ENCODE results near the gene COQ5.
"Not testable (repeated sequence)": the region's sequence is repeated elsewhere in the genome, so short reads cannot be mapped to it uniquely, and the experiment has no call there.

The COQ5 gene

GRCh38 chr12:120500581-120500980 is 28.4 kb downstream of the COQ5 start:
- in situ Hi-C loops (cut with MboI; ENCODE audit: low sequenced_read_pairs) = no loop called here
- Histone ChIP-seq H3K4me3 (no peak overlapping the region), H3K36me3 (replicated peaks) (peaks cover 28% of the 10 kb centered on the region)

GRCh38 chr12:120498870-120499515 is 30.0 kb downstream of the COQ5 start:
- Histone ChIP-seq H3K4me1 (peaks cover 8% of the 10 kb centered on the region), H3K4me3 (no peak overlapping the region), H3K36me3 (replicated peaks) (peaks cover 24% of the 10 kb centered on the region), H3K27me3 (ENCODE audit: low read depth) (no peaks in the 10 kb centered on the region), H3K9me3 (no peaks in the 10 kb centered on the region)
- no peak for DNase-seq (ENCODE audit: low spot score in 2 of 2)
- in situ Hi-C loops (cut with MboI; ENCODE audit: low sequenced_read_pairs) = no loop called here

More at GRCh38 chr12:120500581-120500980, 28.4 kb downstream of the COQ5 start:
- H3K4me1 ChIP-seq = peaks cover 9% of the 10 kb centered on the region
- H3K9me3 ChIP-seq = no peaks in the 10 kb centered on the region
- H3K27me3 ChIP-seq (ENCODE audit: low read depth) = no peaks in the 10 kb centered on the region
- DNase-seq (ENCODE audit: low spot score in 2 of 2) = no peak

DNA sequence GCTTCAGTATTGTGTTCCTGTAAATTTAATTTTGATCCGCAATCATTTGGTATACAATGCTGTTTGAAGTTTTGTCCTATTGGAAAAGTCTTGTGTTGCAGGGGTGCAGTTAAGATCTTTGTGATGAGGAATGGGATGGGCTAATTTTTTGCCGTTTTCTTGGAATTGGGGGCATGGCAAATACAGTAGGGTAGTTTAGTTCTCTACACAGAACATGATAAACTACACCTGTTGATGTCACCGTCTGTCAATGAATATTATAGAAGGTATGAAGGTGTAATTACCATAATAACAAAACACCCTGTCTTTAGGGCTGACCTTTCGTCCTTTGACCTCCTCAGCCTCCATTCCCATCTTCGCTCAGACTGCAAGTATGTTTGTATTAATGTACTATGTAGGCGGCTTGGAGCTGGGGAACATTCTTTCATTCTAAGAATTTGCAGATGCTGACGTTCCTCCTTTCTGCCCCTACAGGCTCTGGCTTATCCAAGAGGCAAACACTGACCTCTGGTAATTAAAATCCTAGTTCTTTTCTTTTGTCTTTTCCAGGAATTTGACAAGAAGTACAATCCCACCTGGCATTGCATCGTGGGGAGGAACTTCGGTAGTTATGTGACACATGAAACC is 31.3 kb downstream of the COQ5 start:
- DNase-seq (ENCODE audit: low spot score in 2 of 2) = no peak
- peak overlapping the region; percentile 88 for H3K4me3 ChIP-seq
- H3K36me3 ChIP-seq (replicated peaks) = peaks cover 16% of the 10 kb centered on the region
- H3K27me3 ChIP-seq (ENCODE audit: low read depth) = no peaks in the 10 kb centered on the region
- peaks cover 8% of the 10 kb centered on the region for H3K4me1 ChIP-seq
- no peaks in the 10 kb centered on the region for H3K9me3 ChIP-seq
- in situ Hi-C loops (cut with MboI; ENCODE audit: low sequenced_read_pairs) = no loop called here

- peak overlapping the region; percentile 88 for H3K4me3 ChIP-seq
- DNase-seq (ENCODE audit: low spot score in 2 of 2) = peak; percentile 28 to 65
- H3K27me3 ChIP-seq (ENCODE audit: low read depth) = no peaks in the 10 kb centered on the region
- no peaks in the 10 kb centered on the region for H3K9me3 ChIP-seq
- peaks cover 16% of the 10 kb centered on the region for H3K36me3 ChIP-seq (replicated peaks)
- H3K4me1 ChIP-seq = peaks cover 8% of the 10 kb centered on the region
- in situ Hi-C loops (cut with MboI; ENCODE audit: low sequenced_read_pairs) = no loop called here
Measured at GRCh38 chr12:120496413-120497340, 32.3 kb downstream of the COQ5 start.

GRCh38 chr12:120495731-120496412 is 33.1 kb downstream of the COQ5 start, which contains the start of gene DYNLL1:
Gene DYNLL1, plus strand, starts transcription at chr12:120496113. Its CDS starts 309 bp downstream, at chr12:120496422.
- DNase-seq (ENCODE audit: low spot score in 2 of 2) = peak; percentile 91 to 98
- Histone ChIP-seq H3K9me3 (no peaks in the 10 kb centered on the region), H3K27me3 (ENCODE audit: low read depth) (no peaks in the 10 kb centered on the region), H3K4me1 (peaks cover 8% of the 10 kb centered on the region), H3K36me3 (replicated peaks) (peaks cover 16% of the 10 kb centered on the region), H3K4me3 (peak within 1 kb of the TSS; percentile 88)
- in situ Hi-C loops (cut with MboI; ENCODE audit: low sequenced_read_pairs) = no loop called here

GRCh38 chr12:120495186-120495730 is 33.7 kb downstream of the COQ5 start:
- no peak for DNase-seq (ENCODE audit: low spot score in 2 of 2)
- in situ Hi-C loops (cut with MboI; ENCODE audit: low sequenced_read_pairs) = no loop called here
- Histone ChIP-seq H3K27me3 (ENCODE audit: low read depth) (no peaks in the 10 kb centered on the region), H3K4me1 (peaks cover 8% of the 10 kb centered on the region), H3K36me3 (replicated peaks) (peaks cover 16% of the 10 kb centered on the region), H3K4me3 (peak overlapping the region; percentile 88), H3K9me3 (no peaks in the 10 kb centered on the region)

- Histone ChIP-seq H3K36me3 (replicated peaks) (no peaks in the 10 kb centered on the region), H3K27me3 (ENCODE audit: low read depth) (no peaks in the 10 kb centered on the region), H3K9me3 (no peaks in the 10 kb centered on the region), H3K4me1 (peaks cover 8% of the 10 kb centered on the region), H3K4me3 (no peak overlapping the region)
- in situ Hi-C loops (cut with MboI; ENCODE audit: low sequenced_read_pairs) = no loop called here
- DNase-seq (ENCODE audit: low spot score in 2 of 2) = no peak
Measured at GRCh38 chr12:120490833-120491512, 38.0 kb downstream of the COQ5 start.

- in situ Hi-C loops (cut with MboI; ENCODE audit: low sequenced_read_pairs) = no loop called here
- H3K4me3 ChIP-seq = no peak overlapping the region
Measured at GRCh38 chr12:120490325-120490724, 38.6 kb downstream of the COQ5 start.

DNA sequence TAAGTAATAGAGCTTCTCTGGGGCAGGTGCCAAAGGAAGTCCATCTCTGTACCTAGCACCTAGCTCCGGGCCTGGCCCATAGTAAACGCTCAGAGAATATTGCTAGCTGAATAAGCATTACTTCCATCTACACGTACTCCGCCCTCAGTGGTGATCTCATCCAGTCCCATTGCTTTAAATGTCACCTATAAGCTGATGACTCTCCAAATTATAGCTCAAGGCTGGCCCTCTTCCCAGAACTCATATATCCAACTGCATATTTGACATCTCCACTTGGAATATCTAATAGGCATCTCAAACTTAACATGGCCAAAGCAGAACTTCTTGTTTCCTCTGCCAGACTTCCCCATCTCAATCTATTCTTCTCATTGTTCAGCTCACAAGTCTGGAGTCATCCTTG is 39.9 kb downstream of the COQ5 start:
- Histone ChIP-seq H3K27me3 (ENCODE audit: low read depth) (no peaks in the 10 kb centered on the region), H3K36me3 (replicated peaks) (no peaks in the 10 kb centered on the region), H3K9me3 (no peaks in the 10 kb centered on the region), H3K4me1 (no peaks in the 10 kb centered on the region), H3K4me3 (no peak overlapping the region)
- DNase-seq (ENCODE audit: low spot score in 2 of 2) = no peak
- in situ Hi-C loops (cut with MboI; ENCODE audit: low sequenced_read_pairs) = no loop called here

More at GRCh38 chr12:120490325-120490724, 38.6 kb downstream of the COQ5 start:
- H3K4me1 ChIP-seq = peaks cover 7% of the 10 kb centered on the region
- no peaks in the 10 kb centered on the region for H3K27me3 ChIP-seq (ENCODE audit: low read depth)
- no peak for DNase-seq (ENCODE audit: low spot score in 2 of 2)
- H3K9me3 ChIP-seq = no peaks in the 10 kb centered on the region
- no peaks in the 10 kb centered on the region for H3K36me3 ChIP-seq (replicated peaks)

GRCh38 chr12:120488057-120488640 is 40.8 kb downstream of the COQ5 start:
- H3K27me3 ChIP-seq (ENCODE audit: low read depth) = no peaks in the 10 kb centered on the region
- in situ Hi-C loops (cut with MboI; ENCODE audit: low sequenced_read_pairs) = no loop called here

GRCh38 chr12:120487552-120487951 is 41.4 kb downstream of the COQ5 start:
- H3K4me3 ChIP-seq; in situ Hi-C loops (cut with MboI; ENCODE audit: low sequenced_read_pairs); DNase-seq (ENCODE audit: low spot score in 2 of 2): not testable (repeated sequence)

More at GRCh38 chr12:120488057-120488640, 40.8 kb downstream of the COQ5 start:
- H3K36me3 ChIP-seq (replicated peaks) = no peaks in the 10 kb centered on the region
- no peaks in the 10 kb centered on the region for H3K4me1 ChIP-seq
- H3K9me3 ChIP-seq = no peaks in the 10 kb centered on the region
- DNase-seq (ENCODE audit: low spot score in 2 of 2) = no peak
- H3K4me3 ChIP-seq = no peak overlapping the region

More at GRCh38 chr12:120487552-120487951, 41.4 kb downstream of the COQ5 start:
- H3K9me3 ChIP-seq; H3K27me3 ChIP-seq (ENCODE audit: low read depth); H3K36me3 ChIP-seq (replicated peaks); H3K4me1 ChIP-seq: not testable (repeated sequence)

Data from HAP-1 (cell line).